Inferior parietal cortex (tissue), 1 donor: ENCODE data around the gene CLINT1.

ENCODE experiments used
- DNase-seq: peaks from one replicate; pipeline ENCODE4 v3.0.0-alpha.2; 2016; ENCODE audit errors: extremely low spot score

The CLINT1 gene

DNA sequence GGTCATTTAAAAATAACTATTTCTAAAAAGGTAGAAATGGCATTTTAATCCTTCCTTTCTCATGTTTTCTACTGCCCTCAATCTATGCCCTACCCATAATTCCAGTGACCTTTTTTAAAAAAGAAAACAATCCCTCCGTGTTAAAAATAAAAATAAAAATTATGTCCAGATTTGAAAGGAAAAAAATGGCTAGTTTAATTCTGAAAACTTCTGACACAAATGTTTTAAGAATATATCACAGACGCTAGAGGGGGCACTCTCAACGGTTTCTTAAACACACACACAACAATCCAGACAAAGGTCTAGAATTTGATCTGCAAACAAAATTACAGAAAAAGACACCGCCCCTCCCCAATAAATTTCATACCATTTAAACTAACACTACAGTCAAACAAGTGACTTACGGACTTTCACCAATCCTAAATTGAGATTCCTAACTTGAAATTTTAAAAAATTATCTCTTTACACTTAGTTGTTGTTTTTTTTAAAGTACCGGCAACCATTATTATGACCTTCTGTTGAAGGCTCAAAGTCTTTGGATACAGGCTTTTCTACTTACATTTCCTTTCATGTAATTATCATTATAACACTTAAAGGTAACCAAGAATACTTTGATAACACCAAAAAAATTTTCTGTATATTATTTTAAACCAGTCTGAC lies 38.2 kb downstream of the CLINT1 start:
- no peak for DNase-seq

DNA sequence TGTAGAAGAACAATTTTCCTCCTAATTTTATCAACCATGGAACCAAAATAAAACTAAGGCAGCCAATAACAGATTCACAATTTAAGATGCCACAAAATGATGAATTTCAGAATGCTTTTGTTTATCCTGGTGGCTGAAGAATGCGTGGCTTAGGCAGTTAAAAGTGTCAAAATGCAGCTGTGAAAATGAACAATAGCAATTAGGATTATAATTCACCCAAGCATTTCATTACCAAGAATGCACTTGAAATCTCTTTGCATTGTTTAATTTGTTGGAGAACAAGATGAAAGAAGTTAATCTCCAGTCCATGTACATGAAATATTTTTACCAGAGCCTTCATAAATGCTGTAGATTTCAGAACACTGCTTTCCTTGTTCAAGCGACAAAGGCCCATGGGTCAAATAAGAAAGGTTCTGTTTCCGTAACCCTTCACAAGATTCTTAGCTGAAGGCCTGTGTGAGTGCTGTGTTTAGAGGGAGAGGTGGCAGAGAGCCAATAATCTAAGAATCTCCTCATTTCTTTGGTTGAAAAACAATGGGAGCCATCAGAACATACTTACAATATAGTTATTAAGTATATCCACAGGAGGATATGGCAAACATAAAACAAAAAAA lies 39.3 kb downstream of the CLINT1 start:
- no peak for DNase-seq

DNA sequence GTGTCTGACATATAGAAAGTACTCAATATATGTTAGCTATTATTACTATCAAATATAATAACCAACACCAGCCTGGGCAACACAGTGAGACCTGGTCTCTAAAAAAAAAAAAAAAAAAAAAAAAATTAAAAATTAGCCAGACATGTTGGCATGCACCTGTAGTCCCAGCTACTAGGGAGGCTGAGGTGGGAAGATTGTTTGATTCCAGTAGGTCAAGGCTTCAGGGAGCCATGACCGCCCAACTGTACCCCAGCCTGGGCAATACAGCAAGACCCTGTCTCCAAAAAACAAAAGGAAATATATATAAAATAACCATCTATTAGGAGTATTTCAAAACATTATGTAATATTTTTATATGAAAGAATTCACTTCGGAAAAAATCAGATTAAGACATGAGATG lies 40.6 kb downstream of the CLINT1 start:
- no peak for DNase-seq

DNA sequence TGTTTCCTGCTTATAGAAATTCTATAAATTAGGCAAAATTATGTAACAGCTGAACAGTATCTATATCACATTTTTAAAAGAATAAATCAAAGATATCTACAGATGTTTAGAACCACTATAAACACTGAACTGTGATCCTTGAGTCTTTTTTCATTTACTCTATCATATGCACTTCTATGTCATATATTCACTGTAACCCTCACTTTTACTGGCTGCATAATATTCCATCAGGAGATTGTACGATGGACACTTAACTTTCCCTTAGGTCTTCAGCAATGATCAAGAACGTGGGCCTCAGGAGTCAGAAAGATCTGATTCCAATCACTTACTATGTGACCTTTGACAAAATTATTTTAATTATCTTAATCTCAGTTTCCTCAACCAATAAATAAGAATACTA lies 41.0 kb downstream of the CLINT1 start:
- no peak for DNase-seq

DNA sequence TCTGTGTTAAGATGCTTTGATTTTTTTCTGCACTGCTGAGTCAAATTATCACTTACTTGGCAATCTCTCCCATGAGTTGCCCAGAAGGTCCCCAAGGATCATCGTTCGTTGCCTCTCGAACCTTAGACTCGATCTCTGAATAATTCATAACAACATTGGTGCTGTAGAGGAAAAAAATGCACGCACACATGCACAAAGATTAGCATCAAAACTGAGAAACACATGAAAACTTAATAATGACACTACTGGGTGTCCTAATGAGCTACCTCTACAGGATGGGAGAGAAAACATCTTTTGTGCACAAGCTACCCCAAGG lies 41.6 kb downstream of the CLINT1 start:
- DNase-seq, result no peak

DNA sequence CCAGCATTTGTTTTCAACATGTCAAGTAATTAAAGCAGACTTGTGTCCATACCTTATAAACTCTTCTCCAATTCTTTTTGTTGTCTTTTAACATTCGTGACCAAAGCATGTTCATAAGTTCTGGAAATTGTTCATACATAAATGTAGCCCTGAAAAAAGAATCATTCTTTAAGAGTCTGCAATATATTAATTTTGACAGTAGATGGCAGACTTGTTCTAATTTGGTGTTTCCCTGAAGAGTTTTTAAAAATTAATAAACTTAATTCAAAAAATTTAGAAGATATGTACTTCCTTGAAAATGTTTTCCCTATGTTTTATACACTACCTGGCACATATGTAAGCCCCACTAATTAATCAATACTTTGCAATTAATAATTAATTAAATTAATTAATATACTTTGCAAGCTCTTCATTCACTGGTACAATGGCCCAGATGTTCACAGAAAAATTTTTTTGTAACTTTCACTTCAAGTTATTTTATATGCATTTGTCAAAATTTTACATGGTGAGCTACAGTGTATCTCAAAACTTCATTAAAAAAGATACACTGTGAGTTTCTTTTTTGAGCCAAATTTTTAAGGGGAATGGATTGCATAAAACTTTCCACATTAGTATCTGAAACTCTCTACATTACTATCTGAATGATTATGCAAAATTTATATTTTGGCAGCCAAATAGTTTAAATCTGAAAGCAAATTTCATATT lies 42.1 kb downstream of the CLINT1 start:
- DNase-seq, result no peak

DNA sequence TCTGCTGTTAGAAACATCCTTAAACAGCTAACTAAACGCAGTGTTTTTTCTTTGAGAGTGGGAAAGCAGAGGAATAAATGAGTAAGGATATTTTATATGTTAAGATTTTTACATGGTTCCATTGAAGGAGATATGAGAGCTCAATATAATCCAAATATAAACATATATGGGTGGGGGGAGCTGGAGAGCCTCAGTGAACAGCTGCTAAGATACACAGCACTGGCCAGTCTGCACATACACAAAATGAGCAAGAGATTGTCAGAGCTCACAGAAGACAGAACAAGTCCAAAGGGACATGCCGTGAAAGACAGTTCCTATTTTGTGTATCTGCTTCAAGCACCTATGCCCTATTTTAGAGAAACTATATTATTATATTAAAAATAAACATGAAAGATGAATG lies 46.9 kb downstream of the CLINT1 start:
- no peak for DNase-seq

DNA sequence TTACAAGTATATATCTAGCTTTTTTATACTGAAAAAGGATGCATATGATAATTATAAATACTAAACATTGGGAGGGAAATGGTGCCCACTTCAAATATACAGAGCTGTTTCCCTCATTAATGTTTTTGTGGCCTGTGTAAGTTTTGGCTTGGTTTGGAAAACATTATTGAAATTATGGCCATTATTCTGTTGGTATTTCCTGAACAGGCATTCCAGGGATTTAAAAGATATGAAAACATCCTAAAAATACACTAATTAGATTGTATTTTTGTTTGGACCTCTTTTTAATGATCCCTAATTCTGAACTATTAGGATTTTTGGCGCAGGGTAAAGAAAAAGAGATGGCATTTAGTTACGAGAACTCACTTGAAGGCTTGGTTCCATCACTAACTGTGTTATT lies 50.9 kb downstream of the CLINT1 start:
- no peak for DNase-seq

DNA sequence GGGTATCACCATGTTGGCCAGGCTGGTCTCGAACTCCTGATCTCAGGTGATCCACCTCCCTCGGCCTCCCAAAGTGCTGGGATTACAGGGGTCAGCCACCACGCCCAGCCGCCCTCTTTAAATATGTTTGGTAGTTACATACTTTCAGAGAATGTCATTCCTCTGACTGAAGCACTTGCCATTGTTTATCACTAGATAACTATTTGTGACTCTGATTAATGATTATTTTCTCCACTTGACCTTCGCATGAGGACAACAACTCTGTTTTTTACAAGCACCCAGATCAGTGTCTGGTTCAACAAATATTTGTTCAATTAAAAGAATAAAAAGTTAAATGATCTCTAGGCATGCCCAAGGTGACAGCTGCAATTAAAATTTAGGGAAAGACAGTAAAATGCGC lies 56.2 kb downstream of the CLINT1 start:
- DNase-seq, result no peak

DNA sequence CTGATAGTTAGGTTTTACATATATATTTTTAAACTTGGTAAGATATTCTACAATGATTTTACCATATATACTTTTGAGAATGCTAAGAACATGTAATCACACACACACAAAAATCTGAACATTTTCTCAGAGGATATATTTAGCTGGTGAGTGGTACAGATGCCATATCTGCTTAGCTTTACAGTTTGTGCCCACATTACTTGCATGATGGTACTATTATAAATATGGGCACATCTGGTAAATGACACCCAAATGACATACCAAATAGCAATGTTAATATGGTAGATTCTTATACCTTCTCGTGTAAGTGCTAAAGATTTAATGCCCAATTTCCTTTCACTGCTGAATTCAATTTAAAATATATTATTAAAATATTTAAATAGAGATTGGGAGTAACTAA lies 58.8 kb downstream of the CLINT1 start:
- no peak for DNase-seq

DNA sequence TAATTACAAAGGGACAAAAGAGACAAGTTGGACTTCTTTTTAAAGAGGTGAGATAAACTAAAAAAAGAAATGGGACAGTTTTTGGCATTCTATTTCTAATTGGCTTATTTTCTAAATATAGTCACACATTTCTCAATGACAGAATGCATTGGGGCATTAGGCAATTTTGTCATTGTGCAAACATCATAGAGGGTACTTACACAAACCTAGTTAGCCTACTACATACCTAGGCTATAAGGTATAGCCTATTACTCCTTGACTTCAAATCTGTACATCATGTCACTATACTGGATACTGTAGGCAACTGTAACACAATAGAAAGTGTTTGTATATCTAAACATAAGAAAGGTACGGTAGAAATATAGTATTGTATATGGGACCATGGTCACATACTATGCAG lies 59.4 kb downstream of the CLINT1 start:
- DNase-seq, result no peak

DNA sequence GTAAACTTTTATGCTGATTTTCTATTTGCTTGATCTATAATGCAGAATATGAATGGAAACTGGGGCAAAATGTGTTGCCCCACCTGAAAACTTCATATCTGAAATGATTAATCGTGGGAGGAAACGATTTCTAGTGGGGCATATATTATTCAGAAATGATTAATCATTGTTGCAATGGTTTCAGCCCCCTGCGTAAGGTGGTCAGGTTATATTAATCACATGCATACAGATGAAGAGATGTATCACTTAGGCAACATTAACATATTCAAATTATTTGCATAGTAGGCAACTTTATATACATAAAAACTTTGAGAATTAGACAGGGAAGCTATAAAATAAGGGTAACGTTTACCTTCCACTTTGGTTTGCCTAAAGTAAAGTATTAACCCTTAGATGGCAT lies 65.6 kb downstream of the CLINT1 start:
- DNase-seq, result no peak

DNA sequence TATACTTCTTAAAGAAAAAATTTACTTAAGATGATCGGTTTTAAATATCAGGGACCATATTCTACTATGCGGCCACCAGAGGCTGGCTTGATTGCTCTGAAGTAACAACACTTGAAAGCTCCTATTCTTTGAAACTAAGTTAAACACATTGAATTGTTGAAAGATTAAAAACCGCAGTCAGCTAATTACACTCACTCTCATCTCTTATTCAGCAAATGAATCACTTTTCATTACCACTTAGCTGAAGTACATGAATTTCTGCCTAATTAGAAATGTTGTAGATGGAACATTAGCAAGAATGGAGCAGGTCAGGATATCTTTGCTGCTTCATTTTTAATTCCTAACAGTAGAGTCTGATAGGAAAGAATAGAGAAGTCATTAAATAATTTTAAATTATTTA lies 73.1 kb downstream of the CLINT1 start:
- DNase-seq, result no peak

DNA sequence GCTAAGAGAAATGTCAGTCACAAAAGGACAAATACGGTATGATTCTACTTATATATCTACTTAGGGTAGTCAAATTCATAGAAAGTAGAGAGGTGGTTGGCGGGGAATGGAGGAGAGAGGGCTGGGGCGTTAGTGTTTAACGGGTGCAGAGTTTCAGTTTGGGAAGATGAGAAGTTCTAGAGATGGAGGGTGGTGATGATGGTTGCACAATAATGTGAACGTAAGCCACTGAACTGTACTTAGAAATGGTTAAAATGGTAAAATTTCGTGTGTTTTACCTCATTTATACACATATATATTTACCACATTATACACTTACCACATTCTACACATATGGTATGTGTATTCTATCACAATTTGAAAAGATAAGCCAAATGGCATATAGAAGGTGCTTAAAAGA lies 79.7 kb downstream of the CLINT1 start:
- DNase-seq, result no peak

DNA sequence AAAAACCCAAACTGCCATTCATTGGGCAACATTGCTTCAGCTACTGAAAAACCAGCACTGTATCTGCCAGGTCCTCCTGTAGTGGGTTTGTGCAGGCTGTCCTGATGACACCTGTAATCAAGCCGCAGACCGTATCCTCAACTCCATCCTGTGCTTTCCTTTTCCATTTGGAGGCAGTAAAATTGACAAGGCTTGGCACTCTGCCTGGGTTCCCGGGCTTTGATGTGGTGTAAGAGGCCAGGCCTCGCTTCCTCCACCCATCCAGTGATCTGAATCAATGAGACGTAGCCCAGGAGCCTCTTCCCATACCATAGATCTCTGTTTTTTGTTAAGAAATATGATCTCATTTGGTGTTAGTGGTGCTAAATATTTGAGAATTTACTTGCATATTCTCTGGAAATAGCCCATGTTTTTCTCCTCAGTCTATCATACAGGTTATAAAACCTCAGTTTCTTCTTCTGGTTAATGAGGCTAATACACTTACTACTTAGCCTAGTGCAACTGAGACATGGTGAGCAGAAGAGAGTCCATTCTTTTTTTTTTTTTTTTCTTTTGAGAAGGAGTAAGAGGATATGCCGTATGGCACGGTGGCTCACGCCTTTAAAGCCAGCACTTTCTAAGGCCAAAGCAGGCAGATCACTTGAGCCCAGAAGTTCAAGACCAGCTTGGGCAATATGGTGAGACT lies 80.7 kb downstream of the CLINT1 start:
- DNase-seq, result no peak

DNA sequence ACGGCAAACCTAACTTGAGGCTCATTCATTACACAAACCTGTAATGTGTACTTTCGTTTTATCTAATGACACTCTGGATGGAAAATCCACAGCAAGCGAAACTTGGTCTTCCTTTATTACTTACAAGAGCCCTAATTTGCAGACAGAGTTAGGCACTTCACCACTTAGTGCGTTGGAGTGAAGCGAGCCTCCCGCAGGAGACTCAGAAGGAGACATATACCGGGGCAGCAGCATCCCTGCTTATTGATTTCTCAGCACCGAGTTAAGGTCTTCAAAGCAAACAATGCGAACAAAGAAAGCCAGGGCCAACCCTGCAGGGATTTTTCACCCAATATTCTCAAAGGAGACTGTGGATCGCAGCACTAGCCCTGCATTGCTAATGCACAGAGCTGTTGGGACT lies 86.8 kb downstream of the CLINT1 start:
- no peak for DNase-seq

DNA sequence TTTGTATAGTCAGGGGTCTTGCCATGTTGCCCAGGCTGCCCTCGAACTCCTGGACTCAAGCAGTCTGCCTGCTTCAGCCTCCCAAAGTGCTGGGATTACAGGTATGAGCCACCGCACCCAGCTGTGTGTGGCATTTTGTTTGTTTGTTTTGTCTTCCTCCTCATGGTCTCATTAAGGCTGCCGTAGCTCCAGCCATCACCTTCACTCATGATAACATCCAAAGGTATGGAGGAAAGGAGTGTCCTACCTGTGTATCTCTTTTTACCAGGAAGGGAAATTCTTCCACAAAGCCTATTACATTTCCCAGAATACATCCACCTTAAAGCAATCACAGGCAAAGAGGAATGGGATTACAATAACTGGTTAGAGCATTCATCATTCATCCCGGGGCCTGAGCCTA lies 88.3 kb downstream of the CLINT1 start:
- no peak for DNase-seq

DNA sequence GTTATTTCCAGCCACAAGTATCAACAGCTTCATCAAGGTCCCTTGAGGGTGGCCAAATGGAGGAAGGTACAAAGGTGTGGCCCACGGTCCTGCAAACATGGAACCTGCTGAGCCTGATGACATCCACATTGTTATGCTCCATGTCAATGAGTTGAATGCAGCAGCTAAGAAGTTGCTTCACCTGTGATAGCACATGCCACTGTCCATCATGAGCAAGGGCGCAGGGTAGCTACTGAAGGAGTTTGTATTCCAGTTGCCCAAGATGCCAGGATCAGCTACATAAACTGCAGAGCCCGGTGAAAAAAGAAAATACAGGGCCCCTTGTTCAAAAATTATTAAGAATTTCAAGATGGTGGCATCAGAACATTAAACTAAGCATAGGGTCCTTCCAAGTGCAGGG lies 91.3 kb downstream of the CLINT1 start:
- no peak for DNase-seq

DNA sequence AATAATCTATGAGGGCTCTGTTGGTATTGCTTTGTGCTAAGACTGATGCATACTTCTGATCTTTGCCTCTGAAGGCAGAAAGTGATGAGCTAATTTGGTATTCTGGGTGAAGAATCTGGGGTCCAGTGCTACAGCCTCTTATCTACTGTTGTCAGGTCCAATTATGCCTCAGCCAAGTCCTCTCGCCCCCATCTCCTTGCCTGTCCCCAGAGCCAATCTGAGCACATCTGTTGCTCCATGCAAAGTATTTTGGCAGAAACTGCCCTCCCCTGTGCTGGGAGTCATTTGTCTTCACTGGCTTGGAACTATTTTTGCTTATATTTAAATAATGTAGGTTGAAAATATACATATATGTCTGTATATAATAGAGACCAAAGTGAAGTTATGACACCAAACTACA lies 92.0 kb downstream of the CLINT1 start:
- no peak for DNase-seq

DNA sequence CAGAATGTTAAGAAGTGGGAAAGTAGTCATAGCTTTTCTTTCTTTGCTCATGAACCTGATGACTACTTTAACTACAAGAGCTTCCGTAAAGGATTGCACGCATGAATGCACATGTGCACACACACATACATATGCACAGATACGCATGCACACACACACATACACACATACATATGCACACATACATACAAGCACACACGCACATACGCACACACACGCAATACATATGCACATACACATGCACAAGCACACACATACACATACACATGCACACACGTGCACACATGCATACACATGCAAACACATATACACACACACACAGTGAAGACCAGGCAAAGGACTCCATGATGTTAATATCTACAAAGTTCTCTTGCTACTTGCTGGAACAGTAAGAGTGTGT lies 92.5 kb downstream of the CLINT1 start:
- no peak for DNase-seq

DNA sequence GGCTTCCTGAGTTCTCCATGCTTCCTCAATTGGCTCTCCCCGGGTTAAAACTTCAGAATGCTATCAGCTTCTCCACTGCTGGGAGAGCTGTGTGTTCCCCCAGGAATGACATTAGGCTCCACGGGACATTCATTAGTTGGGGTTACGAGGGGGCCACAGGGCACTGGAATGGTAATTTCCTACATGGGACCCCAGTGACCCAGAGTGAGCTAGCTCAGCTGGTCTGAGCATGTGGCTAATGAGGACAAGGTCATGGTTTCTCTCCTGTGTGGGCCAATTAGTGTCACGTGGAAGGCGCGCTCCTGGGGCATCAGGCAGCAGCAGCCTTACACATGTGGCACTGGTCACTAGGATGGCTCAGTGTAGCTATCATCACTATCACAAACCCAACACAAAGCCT lies 94.4 kb downstream of the CLINT1 start:
- DNase-seq, result no peak

DNA sequence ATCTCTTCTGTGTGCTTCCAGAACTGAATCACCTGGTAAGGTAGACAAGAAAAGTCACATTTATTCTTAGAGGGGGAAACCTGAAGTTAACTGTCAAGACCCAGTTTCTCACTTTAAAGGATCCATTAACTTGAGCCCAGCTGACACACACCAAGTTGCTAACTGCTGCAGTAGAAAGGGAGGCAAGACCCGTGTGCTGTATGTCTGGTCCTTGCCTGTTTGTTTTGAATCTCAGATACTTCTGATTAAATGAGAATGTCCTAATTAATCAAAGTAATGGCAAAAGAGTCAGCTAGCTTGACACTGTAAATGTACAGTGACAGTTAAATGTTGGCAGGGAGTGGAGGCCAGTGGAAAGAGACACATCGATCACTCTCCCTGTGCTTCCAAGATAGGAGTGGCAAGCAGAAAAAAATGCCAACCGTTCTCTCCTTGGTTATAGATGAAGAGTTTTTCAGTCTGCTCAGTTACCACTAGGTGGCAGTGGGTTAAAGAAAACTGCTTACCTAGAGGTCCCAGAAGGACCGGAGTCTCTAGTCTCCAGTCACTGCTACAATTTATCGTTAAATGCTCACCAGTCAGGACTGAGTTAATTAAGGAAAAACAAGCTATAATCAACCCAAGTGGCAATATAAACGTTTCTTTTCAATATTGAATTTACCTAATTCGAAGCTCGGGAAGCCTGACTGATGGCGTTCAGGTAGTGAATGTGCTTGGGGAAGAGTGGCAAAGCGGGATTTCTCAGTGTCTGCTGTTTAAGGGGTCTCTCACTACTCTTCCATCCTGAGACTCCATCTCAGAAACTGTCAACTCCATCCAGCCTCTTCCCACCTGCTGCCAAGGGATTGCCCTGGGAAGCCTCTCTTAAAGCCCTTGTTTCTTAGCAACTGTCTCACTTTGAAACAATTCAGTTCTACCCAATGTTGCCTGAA lies 97.0 kb downstream of the CLINT1 start:
- DNase-seq, result peak; percentile 69
